SK-MEL-5 (cell line): ENCODE data around the gene KLK7. TPM values are rescaled to one million over a fixed set of nuclear protein-coding genes. Genes with fewer than 3 reads are reported as not detected.

Experiments
- DNase-seq: peaks from one replicate; pipeline ENCODE4 v3.0.0-alpha.2; 2016; ENCODE audit warnings: low read depth, low spot score
- in situ Hi-C: cut with HindIII; loops from 2 replicates; pipeline ENCODE4 v1.10.0; 2016; ENCODE audit warnings: low sequenced_read_pairs, high pct_unique_total_duplicates, low pct_unique_long_range_greater_than_20kb
- total RNA-seq: library from RNA; depleted of rRNA; stranded (reverse); fragments of >200 nt; shearing (Covaris generic); gene quantifications from 2 replicates; pipeline ENCODE4 v1.2.3, GENCODE V29; 2014

Gene KLK7
- total RNA-seq, 1 experiment from 2014 or later: not detected

GRCh38 chr19:50963381-50963780, 20.3 kb downstream of the KLK7 start:
- DNase-seq: no peak
- in situ Hi-C loops: no loop called here

GRCh38 chr19:50962245-50962644, 21.5 kb downstream of the KLK7 start:
- peak; percentile 16 for DNase-seq
- in situ Hi-C loops: no loop called here

GRCh38 chr19:50959731-50960500, 23.8 kb downstream of the KLK7 start:
- in situ Hi-C loops: no loop called here
- peak; percentile 17 for DNase-seq

- DNase-seq: no peak
- in situ Hi-C loops: no loop called here
Observed at GRCh38 chr19:50957587-50957986, 26.1 kb downstream of the KLK7 start.

DNA sequence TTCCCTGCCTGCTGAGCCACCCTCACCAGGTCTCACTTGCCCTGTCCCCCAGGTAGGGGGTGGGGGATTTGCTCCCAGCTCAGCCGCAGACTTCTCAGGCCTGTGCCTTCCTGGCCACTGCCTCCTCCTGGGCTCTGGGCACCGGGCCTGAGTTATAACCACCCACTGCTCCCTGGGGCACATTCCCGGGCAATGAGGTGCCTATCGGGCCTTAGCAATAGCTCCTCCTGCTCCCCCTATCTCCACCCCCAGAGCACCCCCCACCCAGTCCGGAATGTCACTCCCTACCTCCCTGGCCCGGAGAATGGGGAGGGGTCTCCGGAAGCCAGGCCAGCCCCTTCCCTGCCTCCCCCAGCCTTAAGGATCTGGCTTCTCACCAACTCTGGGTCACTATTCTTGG, 30.8 kb downstream of the KLK7 start, which contains the start of gene KLK5:
Gene KLK5, minus strand, starts transcription at position 129 of the 400 bp plus-strand sequence. CDS start 381 bp downstream, outside the sequence.
- in situ Hi-C loops: no loop called here
- no peak for DNase-seq

DNA sequence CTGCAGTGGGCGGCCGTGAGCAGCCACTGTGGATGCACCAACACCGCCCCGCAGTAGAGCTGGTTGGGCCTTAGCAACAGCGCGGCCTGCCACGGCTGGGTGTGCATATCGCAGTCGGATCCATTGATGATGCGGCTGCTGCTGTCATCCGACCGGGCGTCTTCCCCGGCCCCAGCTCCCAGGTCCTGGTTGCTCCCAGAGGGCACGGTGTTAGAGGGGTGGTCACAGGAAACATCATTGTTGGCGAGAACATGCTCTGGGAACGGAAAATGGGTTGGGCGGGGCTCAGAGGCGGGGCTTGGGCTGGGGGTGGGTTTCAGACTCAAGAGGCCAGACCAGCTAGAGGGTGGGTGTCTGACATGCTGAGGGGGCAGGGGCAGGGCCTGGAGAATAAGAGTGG, 33.9 kb downstream of the KLK7 start:
- DNase-seq: no peak
- in situ Hi-C loops: no loop called here

- in situ Hi-C loops: no loop called here
Observed at GRCh38 chr19:50947123-50947522, 36.6 kb downstream of the KLK7 start.

GRCh38 chr19:50944795-50945194, 38.9 kb downstream of the KLK7 start:
- in situ Hi-C loops: no loop called here
- no peak for DNase-seq

More at GRCh38 chr19:50947123-50947522, 36.6 kb downstream of the KLK7 start:
- DNase-seq: no peak

DNA sequence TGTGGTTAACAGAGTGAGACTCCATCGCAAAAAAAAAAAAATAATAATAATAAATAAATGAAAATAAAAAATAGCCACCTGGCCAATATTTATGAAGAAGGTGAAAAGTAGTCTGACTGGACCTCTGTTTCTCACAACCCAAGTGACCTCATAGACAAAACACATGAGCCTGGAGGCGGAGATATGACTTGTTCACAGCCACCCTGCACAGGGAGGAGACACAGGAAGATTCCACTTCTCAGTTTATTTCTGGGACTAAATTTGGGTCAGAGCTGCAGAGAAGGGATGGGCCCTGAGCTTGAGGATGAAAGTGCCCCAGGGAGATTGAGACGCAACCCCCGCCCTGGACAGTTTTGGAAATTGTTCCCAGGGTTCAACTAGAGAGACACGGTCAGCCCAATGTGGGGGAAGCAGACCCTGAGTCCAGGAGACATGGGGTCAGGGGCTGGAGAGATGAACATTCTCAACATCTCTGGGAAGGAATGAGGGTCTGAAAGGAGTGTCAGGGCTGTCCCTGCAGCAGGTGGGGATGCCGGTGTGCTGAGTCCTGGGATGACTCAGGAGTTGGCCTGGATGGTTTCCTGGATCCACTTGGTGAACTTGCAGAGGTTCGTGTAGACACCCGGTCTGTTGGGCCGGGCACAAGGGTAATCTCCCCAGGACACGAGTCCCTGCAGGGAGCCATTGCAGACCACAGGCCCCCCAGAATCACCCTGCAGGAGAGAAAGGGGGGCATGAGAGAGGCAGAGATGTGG, 40.5 kb downstream of the KLK7 start:
- in situ Hi-C loops: no loop called here
- no peak for DNase-seq

- DNase-seq: no peak
- in situ Hi-C loops: no loop called here
Observed at GRCh38 chr19:50939596-50939995, 44.1 kb downstream of the KLK7 start.

DNA sequence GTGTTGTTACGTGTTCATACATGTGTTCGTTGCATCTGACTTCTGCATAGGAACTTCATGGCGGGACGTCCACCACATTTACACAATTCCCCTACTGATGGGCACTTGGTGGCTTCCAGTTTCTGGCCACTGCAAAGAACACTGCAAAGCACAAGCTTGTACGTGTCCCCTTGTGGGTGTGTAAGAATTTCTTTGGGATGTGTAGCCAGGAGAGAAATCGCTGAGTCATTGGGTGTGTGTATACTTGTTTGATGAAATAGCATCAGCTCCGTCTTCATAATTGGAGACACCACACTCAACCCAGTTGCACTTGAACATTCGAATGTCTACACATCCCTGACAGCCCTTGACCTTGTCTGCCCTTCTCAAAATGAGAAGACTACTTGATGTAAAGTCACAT, 50.1 kb downstream of the KLK7 start:
- in situ Hi-C loops: no loop called here
- no peak for DNase-seq

DNA sequence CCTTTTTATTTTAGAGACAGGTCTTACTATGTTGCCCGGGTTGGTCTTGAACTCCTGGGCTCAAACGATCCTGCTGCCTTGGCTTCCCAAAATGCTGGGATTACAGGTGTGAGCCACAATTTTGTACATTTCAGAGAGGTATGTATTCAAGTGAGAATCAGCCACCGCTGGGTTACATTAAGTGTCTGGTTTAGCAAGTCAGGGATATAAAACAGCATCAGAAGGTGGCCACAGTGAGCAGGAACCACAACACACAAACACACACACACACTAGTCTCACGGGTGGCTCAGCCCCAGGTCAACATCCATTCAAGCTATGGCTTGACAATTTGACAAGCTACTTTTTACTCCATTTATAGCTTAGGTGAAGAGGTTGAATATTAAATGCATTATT, 51.0 kb downstream of the KLK7 start:
- in situ Hi-C loops: no loop called here
- DNase-seq: no peak

DNA sequence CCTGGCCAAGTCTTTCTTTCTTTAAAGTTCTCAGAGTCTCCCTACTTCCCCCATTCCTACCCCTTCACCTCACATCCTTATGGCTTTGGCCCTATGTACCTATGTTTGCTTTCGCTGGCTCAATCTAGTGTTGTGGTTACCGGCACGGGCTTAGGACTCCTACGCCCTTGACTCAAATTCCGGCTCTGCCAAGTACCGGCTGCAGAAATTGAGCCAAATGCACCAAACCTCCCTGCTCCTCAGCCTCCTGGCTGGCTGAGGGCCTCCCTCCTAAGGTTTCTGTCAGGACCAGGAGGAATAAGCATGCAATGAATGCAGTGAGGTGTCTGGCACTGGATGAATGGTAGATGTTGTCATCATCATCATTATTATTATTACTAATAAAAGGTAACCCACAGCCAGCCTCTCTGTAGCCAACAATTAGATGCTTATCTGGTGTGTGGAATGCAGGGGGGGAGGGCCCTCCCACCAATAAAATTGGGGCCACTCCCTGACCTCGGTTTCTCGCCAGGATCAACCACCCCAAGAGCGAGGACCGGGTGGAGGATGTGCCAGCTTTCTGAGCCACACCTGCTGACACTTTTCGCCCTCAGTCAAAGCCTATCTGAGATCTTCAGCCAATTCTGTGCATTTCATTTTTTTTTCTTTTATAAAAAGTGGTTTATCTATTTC, 51.6 kb downstream of the KLK7 start:
- DNase-seq: no peak
- in situ Hi-C loops: no loop called here

- DNase-seq: no peak
- in situ Hi-C loops: no loop called here
Observed at GRCh38 chr19:50931023-50931422, 52.7 kb downstream of the KLK7 start.

DNA sequence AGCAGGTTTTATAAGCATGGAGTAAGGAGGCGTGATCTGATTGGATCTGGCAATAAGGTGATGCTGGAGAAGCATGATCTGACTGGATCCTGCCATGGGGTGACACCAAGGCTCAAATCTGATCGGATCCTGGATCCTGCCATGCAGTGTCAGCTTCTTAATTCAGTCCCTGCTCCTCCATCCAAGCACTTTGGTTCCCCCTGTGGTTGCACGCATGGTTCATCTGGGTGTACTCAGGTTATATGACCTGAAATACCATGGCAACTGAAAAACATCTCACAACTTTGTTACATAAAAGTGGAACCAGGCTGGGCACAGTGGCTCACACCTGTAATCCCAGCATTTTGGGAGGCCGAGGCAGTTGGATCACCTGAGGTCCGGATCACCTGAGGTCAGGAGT, 54.9 kb downstream of the KLK7 start:
- in situ Hi-C loops: no loop called here
- no peak for DNase-seq
